Astrocyte (in vitro differentiated cells and primary cell): Measurements from ENCODE around the gene PDX1. TPM values are rescaled to one million over a fixed set of nuclear protein-coding genes. Genes with fewer than 3 reads are reported as not detected.

Experiments
- DNase-seq: peaks from one replicate; pipeline ENCODE4 v3.0.0-alpha.2; 2010; ENCODE audit warnings: low read depth
- FAIRE-seq: peaks from 2 replicates; lab custom pipeline; 2011; peaks lifted over from hg19 to GRCh38; lab: Jason Lieb, UNC
- H2AFZ ChIP-seq: 2 replicates; pipeline ENCODE4 v1.6.0; 2012; ENCODE audit warnings: low read depth, low read length, inconsistent platforms
- H3K27ac ChIP-seq: 2 replicates; pipeline ENCODE4 v1.5.1; 2011; ENCODE audit warnings: low read depth, low read length, inconsistent platforms
- H3K27me3 ChIP-seq: 2 replicates; pipeline ENCODE4 v1.6.0; 2011; ENCODE audit warnings: low read length, inconsistent platforms; ENCODE audit not compliant: insufficient read depth
- H3K36me3 ChIP-seq: 2 replicates; pipeline ENCODE4 v1.5.1; 2011; ENCODE audit warnings: low read length, inconsistent platforms; ENCODE audit not compliant: insufficient read depth
- H3K4me1 ChIP-seq: 2 replicates; pipeline ENCODE4 v1.5.1; 2011; ENCODE audit warnings: low read length, inconsistent platforms; ENCODE audit not compliant: insufficient read depth
- H3K4me2 ChIP-seq: 2 replicates; pipeline ENCODE4 v1.6.0; 2012; ENCODE audit warnings: low read length, inconsistent platforms
- H3K4me3 ChIP-seq: 2 replicates; pipeline ENCODE4 v1.5.1; 2011; ENCODE audit warnings: low read depth, mild to moderate bottlenecking, low read length, inconsistent platforms; ENCODE audit not compliant: insufficient read depth
- H3K79me2 ChIP-seq: 2 replicates; pipeline ENCODE4 v1.6.0; 2012; ENCODE audit warnings: mild to moderate bottlenecking, low read length, inconsistent platforms; ENCODE audit not compliant: insufficient read depth
- H3K9ac ChIP-seq: 2 replicates; pipeline ENCODE4 v1.6.0; 2012; ENCODE audit warnings: mild to moderate bottlenecking, low read length, inconsistent platforms
- H3K9me3 ChIP-seq: 2 replicates; pipeline ENCODE4 v1.5.1; 2012; ENCODE audit warnings: low read depth, mild to moderate bottlenecking, low read length, inconsistent platforms; ENCODE audit not compliant: insufficient read depth
- H4K20me1 ChIP-seq: 2 replicates; pipeline ENCODE4 v1.6.0; 2012; ENCODE audit warnings: low read length, inconsistent platforms; ENCODE audit not compliant: insufficient read depth
- H3K27ac Mint-ChIP-seq: one replicate; pipeline ENCODE4 v1.8.0; 2021; ENCODE audit warnings: mild to moderate bottlenecking, mixed read lengths; ENCODE audit not compliant: unreplicated experiment
- H3K27me3 Mint-ChIP-seq: one replicate; pipeline ENCODE4 v1.8.0; 2021; ENCODE audit warnings: low read depth, mixed read lengths; ENCODE audit not compliant: unreplicated experiment
- H3K36me3 Mint-ChIP-seq: one replicate; pipeline ENCODE4 v1.8.0; 2021; ENCODE audit warnings: low read depth, mixed read lengths; ENCODE audit not compliant: unreplicated experiment
- H3K4me1 Mint-ChIP-seq: one replicate; pipeline ENCODE4 v1.8.0; 2021; ENCODE audit warnings: low read depth, mixed read lengths; ENCODE audit not compliant: unreplicated experiment
- H3K4me3 Mint-ChIP-seq: one replicate; pipeline ENCODE4 v1.8.0; 2021; ENCODE audit warnings: mild to moderate bottlenecking, moderate library complexity, mixed read lengths; ENCODE audit not compliant: unreplicated experiment
- H3K9me3 Mint-ChIP-seq: one replicate; pipeline ENCODE4 v1.8.0; 2021; ENCODE audit warnings: mild to moderate bottlenecking, mixed read lengths; ENCODE audit not compliant: unreplicated experiment
- CTCF ChIP-seq: IDR thresholded peaks from 2 replicates; pipeline ENCODE4 v1.5.1; 2011; ENCODE audit warnings: low read depth, mild to moderate bottlenecking, inconsistent platforms, low read length, moderate library complexity; ENCODE audit not compliant: insufficient read depth
- EZH2 ChIP-seq: IDR thresholded peaks from 2 replicates; pipeline ENCODE4 v1.6.1; 2012; ENCODE audit warnings: mild to moderate bottlenecking, low read length, inconsistent platforms; ENCODE audit not compliant: insufficient read depth
- total RNA-seq: library from RNA; stranded (reverse); gene quantifications from 2 replicates; pipeline ENCODE4 v1.2.1, GENCODE V29; 2021

PDX1 gene
- total RNA-seq, 1 donor from 2014 or later, result not detected

- no peak overlapping the region for H3K27ac ChIP-seq
- no peaks in the 10 kb centered on the region for H3K79me2 ChIP-seq
- peaks cover 3% of the 10 kb centered on the region for H3K9me3 ChIP-seq
- no peak for DNase-seq
- peaks cover 46% of the 10 kb centered on the region for H3K27me3 ChIP-seq
- no peak for TF ChIP-seq CTCF
- no peak for TF ChIP-seq EZH2
- Mint-ChIP-seq H3K4me1 (no peaks in the 10 kb centered on the region), H3K9me3 (peaks cover 4% of the 10 kb centered on the region), H3K4me3 (no peak overlapping the region), H3K27me3 (peaks cover 63% of the 10 kb centered on the region), H3K36me3 (no peaks in the 10 kb centered on the region), H3K27ac (no peak overlapping the region)
- H2AFZ ChIP-seq, result no peak overlapping the region
- H3K9ac ChIP-seq, result no peak overlapping the region
- H3K4me3 ChIP-seq, result no peak overlapping the region
- no peaks in the 10 kb centered on the region for H4K20me1 ChIP-seq
- no peak overlapping the region for H3K4me2 ChIP-seq
- H3K36me3 ChIP-seq, result no peaks in the 10 kb centered on the region
- H3K4me1 ChIP-seq, result no peaks in the 10 kb centered on the region
- FAIRE-seq, result no peak
Measured at GRCh38 chr13:27913160-27913559, 6.6 kb upstream of the PDX1 start.

GRCh38 chr13:27915301-27916207 lies 4.2 kb upstream of the PDX1 start:
- H3K27me3 Mint-ChIP-seq, result peaks cover 63% of the 10 kb centered on the region
- peaks cover 8% of the 10 kb centered on the region for H3K9me3 Mint-ChIP-seq
- H3K4me2 ChIP-seq, result no peak overlapping the region
- no peak overlapping the region for H3K27ac Mint-ChIP-seq
- H3K36me3 Mint-ChIP-seq, result no peaks in the 10 kb centered on the region
- H3K4me3 Mint-ChIP-seq, result no peak overlapping the region
- H3K4me3 ChIP-seq, result no peak overlapping the region
- H3K27me3 ChIP-seq, result peaks cover 62% of the 10 kb centered on the region
- H3K4me1 ChIP-seq, result no peaks in the 10 kb centered on the region
- no peaks in the 10 kb centered on the region for H3K4me1 Mint-ChIP-seq
- H3K27ac ChIP-seq, result no peak overlapping the region
- peaks cover 3% of the 10 kb centered on the region for H3K9me3 ChIP-seq
- H3K79me2 ChIP-seq, result no peaks in the 10 kb centered on the region
- no peaks in the 10 kb centered on the region for H4K20me1 ChIP-seq
- no peak overlapping the region for H2AFZ ChIP-seq
- TF ChIP-seq CTCF (no peak), EZH2 (no peak)
- DNase-seq, result no peak
- no peak overlapping the region for H3K9ac ChIP-seq
- no peak for FAIRE-seq
- H3K36me3 ChIP-seq, result no peaks in the 10 kb centered on the region
